H9 (cell line): ENCODE data around the gene RGS16. TPM values are rescaled to one million over a fixed set of nuclear protein-coding genes. Genes with fewer than 3 reads are reported as not detected.

Experiments used
- DNase-seq: peaks from one replicate; pipeline ENCODE4 v3.0.0-alpha.2; 2017
- H2AFZ ChIP-seq: one replicate; pipeline ENCODE4 v1.6.1; 2013; ENCODE audit warnings: mild to moderate bottlenecking, low read length, control low read depth, moderate library complexity
- H2AK5ac ChIP-seq: 2 replicates; pipeline ENCODE4 v1.6.1; 2013; ENCODE audit warnings: low read length, control low read depth, mixed read lengths; ENCODE audit not compliant: insufficient read length
- H2BK120ac ChIP-seq: one replicate; pipeline ENCODE4 v1.6.1; 2013; ENCODE audit warnings: low read depth, mild to moderate bottlenecking, low read length, control low read depth, inconsistent platforms; ENCODE audit not compliant: poor library complexity, severe bottlenecking
- H2BK12ac ChIP-seq: 2 replicates; pipeline ENCODE4 v1.6.1; 2013; ENCODE audit warnings: low read length, control low read depth, mixed read lengths, low read depth; ENCODE audit not compliant: insufficient read length
- H2BK15ac ChIP-seq: 2 replicates; pipeline ENCODE4 v1.6.1; 2013; ENCODE audit warnings: low read depth, low read length, control low read depth
- H2BK20ac ChIP-seq: one replicate; pipeline ENCODE4 v1.6.1; 2013; ENCODE audit warnings: low read depth, mild to moderate bottlenecking, low read length, control low read depth, inconsistent platforms; ENCODE audit not compliant: poor library complexity, severe bottlenecking
- H2BK5ac ChIP-seq: 2 replicates; pipeline ENCODE4 v1.6.1; 2013; ENCODE audit warnings: low read length, control low read depth, mixed read lengths; ENCODE audit not compliant: insufficient read length
- H3K14ac ChIP-seq: 2 replicates; pipeline ENCODE4 v1.6.1; 2013; ENCODE audit warnings: low read length, control low read depth; ENCODE audit not compliant: insufficient read depth
- H3K18ac ChIP-seq: 2 replicates; pipeline ENCODE4 v1.6.1; 2013; ENCODE audit warnings: low read depth, mild to moderate bottlenecking, mixed read lengths, low read length, control low read depth; ENCODE audit not compliant: insufficient read length
- H3K23ac ChIP-seq: 2 replicates; pipeline ENCODE4 v1.6.1; 2013; ENCODE audit warnings: low read length, control low read depth, mixed read lengths, low read depth; ENCODE audit not compliant: insufficient read length
- H3K23me2 ChIP-seq: 2 replicates; pipeline ENCODE4 v1.6.1; 2013; ENCODE audit warnings: low read depth, mild to moderate bottlenecking, mixed read lengths, low read length, control low read depth; ENCODE audit not compliant: insufficient read length, poor library complexity, severe bottlenecking
- H3K27ac ChIP-seq: 2 replicates; pipeline ENCODE4 v1.5.1; 2013; ENCODE audit warnings: low read length, control low read depth, mixed read lengths, low read depth; ENCODE audit not compliant: insufficient read length
- H3K27me3 ChIP-seq: 2 replicates; pipeline ENCODE4 v1.6.1; 2013; ENCODE audit warnings: low read length, control low read depth, inconsistent platforms; ENCODE audit not compliant: insufficient read depth
- H3K4ac ChIP-seq: 2 replicates; pipeline ENCODE4 v1.6.1; 2013; ENCODE audit warnings: low read depth, mild to moderate bottlenecking, control low read depth, inconsistent platforms, low read length, moderate library complexity
- H3K4me1 ChIP-seq: 2 replicates; pipeline ENCODE4 v1.6.1; 2013; ENCODE audit warnings: low read length, control low read depth, inconsistent platforms; ENCODE audit not compliant: insufficient read depth
- H3K4me2 ChIP-seq: 2 replicates; pipeline ENCODE4 v1.6.1; 2013; ENCODE audit warnings: low read length, control low read depth, mixed read lengths; ENCODE audit not compliant: insufficient read length, insufficient read depth
- H3K56ac ChIP-seq: 2 replicates; pipeline ENCODE4 v1.6.1; 2013; ENCODE audit warnings: low read depth, mild to moderate bottlenecking, mixed read lengths, low read length, control low read depth; ENCODE audit not compliant: insufficient read length
- H3K79me1 ChIP-seq: 2 replicates; pipeline ENCODE4 v1.6.1; 2013; ENCODE audit warnings: low read depth, mild to moderate bottlenecking, moderate library complexity, low read length, control low read depth, inconsistent platforms; ENCODE audit not compliant: insufficient read depth, poor library complexity, severe bottlenecking
- H3K79me2 ChIP-seq: 2 replicates; pipeline ENCODE4 v1.6.1; 2013; ENCODE audit warnings: low read length, control low read depth, inconsistent platforms; ENCODE audit not compliant: insufficient read depth
- H3K9ac ChIP-seq: 2 replicates; pipeline ENCODE4 v1.6.1; 2013; ENCODE audit warnings: low read length, control low read depth, mixed read lengths; ENCODE audit not compliant: insufficient read length; ENCODE audit errors: extremely low read depth
- H3K9me3 ChIP-seq: one replicate; pipeline ENCODE4 v1.6.1; 2013; ENCODE audit warnings: low read depth, low read length, inconsistent platforms; ENCODE audit not compliant: control insufficient read depth
- H3T11ph ChIP-seq: one replicate; pipeline ENCODE4 v1.6.1; 2013; ENCODE audit warnings: mild to moderate bottlenecking, low read length, control low read depth, inconsistent platforms
- H4K20me1 ChIP-seq: one replicate; pipeline ENCODE4 v1.6.1; 2013; ENCODE audit not compliant: control insufficient read depth, insufficient read length, insufficient read depth
- H4K5ac ChIP-seq: 2 replicates; pipeline ENCODE4 v1.6.1; 2013; ENCODE audit warnings: low read depth, mild to moderate bottlenecking, mixed read lengths, low read length, control low read depth; ENCODE audit not compliant: insufficient read length
- H4K8ac ChIP-seq: replicated peaks from 2 replicates; pipeline ENCODE4 v1.6.1; 2013; ENCODE audit warnings: low read length, control low read depth, mixed read lengths, low read depth; ENCODE audit not compliant: insufficient read length
- H4K91ac ChIP-seq: 2 replicates; pipeline ENCODE4 v1.6.1; 2013; ENCODE audit warnings: low read depth, mild to moderate bottlenecking, moderate library complexity, mixed read lengths, low read length, control low read depth; ENCODE audit not compliant: insufficient read length
- H3K27ac Mint-ChIP-seq, 3 experiments: 2 replicates in 2 of 3; 3 replicates in 1 of 3; pipeline ENCODE4 v1.8.0; 2020 to 2021; ENCODE audit warnings: mixed read lengths in 3 of 3, mild to moderate bottlenecking in 1 of 3, moderate library complexity in 1 of 3
- H3K27me3 Mint-ChIP-seq: 2 replicates; pipeline ENCODE4 v1.8.0; 2021; ENCODE audit warnings: low read depth, mild to moderate bottlenecking, moderate library complexity, mixed read lengths
- H3K36me3 Mint-ChIP-seq, 3 experiments: 2 replicates in 2 of 3; 3 replicates in 1 of 3; pipeline ENCODE4 v1.8.0; 2020 to 2021; ENCODE audit warnings: low read depth in 3 of 3, mixed read lengths in 3 of 3; ENCODE audit not compliant: insufficient read depth in 1 of 3
- H3K4me1 Mint-ChIP-seq, 2 experiments: 2 replicates each; pipeline ENCODE4 v1.8.0; 2020; ENCODE audit warnings: mixed read lengths in 2 of 2
- H3K4me3 Mint-ChIP-seq, 2 experiments: 2 replicates in 1 of 2; 3 replicates in 1 of 2; pipeline ENCODE4 v1.8.0; 2020 to 2021; ENCODE audit warnings: mild to moderate bottlenecking in 2 of 2, mixed read lengths in 2 of 2, moderate library complexity in 1 of 2
- H3K9me3 Mint-ChIP-seq, 2 experiments: 2 replicates in 1 of 2; 3 replicates in 1 of 2; pipeline ENCODE4 v1.8.0; 2020; ENCODE audit warnings: mild to moderate bottlenecking in 2 of 2, mixed read lengths in 2 of 2, moderate library complexity in 1 of 2
- CTCF ChIP-seq: fragments of 200-600 bp; sonication (generic); conservative IDR thresholded peaks from 3 replicates; pipeline ENCODE4 v1.8.0; 2021; ENCODE audit warnings: antibody characterized with exemption, mild to moderate bottlenecking
- total RNA-seq: library from RNA; stranded (reverse); gene quantifications from 2 replicates; pipeline ENCODE4 v1.2.1, GENCODE V29; 2021

Gene RGS16
- total RNA-seq, 1 experiment from 2014 or later: 6.9 TPM

- Histone ChIP-seq H3K4ac (no peak overlapping the region), H3K79me1 (no peaks in the 10 kb centered on the region), H4K91ac (no peak overlapping the region), H3K4me1 (peaks cover 4% of the 10 kb centered on the region; the same call in 1 of the 2 replicates), H3K23me2 (peaks cover 5% of the 10 kb centered on the region), H4K5ac (no peak overlapping the region), H4K8ac (no peak overlapping the region), H3K14ac (no peak overlapping the region), H3T11ph (no peak overlapping the region), H3K27me3 (no peaks in the 10 kb centered on the region), H2AFZ (no peak overlapping the region), H3K9ac (no peak overlapping the region), H3K4me2 (no peak overlapping the region), H3K23ac (no peak overlapping the region), H2BK15ac (no peak overlapping the region), H3K56ac (no peak overlapping the region), H3K27ac (no peak overlapping the region), H3K18ac (no peak overlapping the region), H2BK12ac (no peak overlapping the region), H2BK20ac (no peak overlapping the region), H2AK5ac (no peak overlapping the region), H2BK120ac (no peak overlapping the region), H2BK5ac (no peak overlapping the region), H3K9me3 (no peaks in the 10 kb centered on the region), H3K79me2 (no peaks in the 10 kb centered on the region), H4K20me1 (no peaks in the 10 kb centered on the region)
- H3K4me1 Mint-ChIP-seq: peaks cover 36 to 37% of the 10 kb centered on the region in 2 experiments
- TF ChIP-seq CTCF: no peak
- no peak overlapping the region for H3K4me3 Mint-ChIP-seq
- peaks cover 5 to 9% of the 10 kb centered on the region in 2 experiments; a peak in 4 of 5 replicates for H3K9me3 Mint-ChIP-seq
- peaks cover 0 to 9% (median 0%) of the 10 kb centered on the region in 3 experiments; a peak in 2 of 7 replicates for H3K36me3 Mint-ChIP-seq
- no peak for DNase-seq
- H3K27me3 Mint-ChIP-seq: peaks cover 24% of the 10 kb centered on the region
- H3K27ac Mint-ChIP-seq: no peak overlapping the region
Measured at GRCh38 chr1:182620924-182621585, 16.9 kb upstream of the RGS16 start.
